Measurements from ENCODE around the gene HK1. TPM values are rescaled to one million over a fixed set of nuclear protein-coding genes. Genes with fewer than 3 reads are reported as not detected.

Gene HK1
- total and polyA plus RNA-seq, 11 donors = 83.0 to 310 (median 227) TPM

GRCh38 chr10:69384320-69384719 is 106.0 kb downstream of the HK1 start:
- H3K36me3 ChIP-seq = peaks cover 14 to 100% (median 98%) of the 10 kb centered on the region in 9 donors
- no peaks in the 10 kb centered on the region for H3K27me3 ChIP-seq
- WGBS, 4 donors = 84 to 92% (median 90%) methylated on average over 10 of the region's 10 CpGs
- intact Hi-C loops (cut with DNase I) = no loop called here
- no peak for ATAC-seq
- peak in 2 of 5 donors; percentile 6 to 10 for DNase-seq
- no peak overlapping the region for H3K27ac ChIP-seq
- H3K9me3 ChIP-seq = no peaks in the 10 kb centered on the region
- H3K4me3 ChIP-seq = no peak overlapping the region
- TF ChIP-seq POLR2A (IDR thresholded peaks at IDR 0.05) = no peak
- H3K4me1 ChIP-seq = peaks cover 0 to 25% (median 11%) of the 10 kb centered on the region in 12 donors

GRCh38 chr10:69385454-69386350 is 107.4 kb downstream of the HK1 start:
- 81 to 89% (median 86%) methylated on average over 11 of the region's 11 CpGs for WGBS, 4 donors
- H3K27ac ChIP-seq = no peak overlapping the region
- intact Hi-C loops (cut with DNase I) = no loop called here

GRCh38 chr10:69387500-69387899 is 109.2 kb downstream of the HK1 start:
- Histone ChIP-seq H3K4me1 (peaks cover 0 to 51% (median 30%) of the 10 kb centered on the region in 12 donors), H3K4me3 (no peak overlapping the region), H3K27ac (no peak overlapping the region), H3K27me3 (no peaks in the 10 kb centered on the region), H3K9me3 (no peaks in the 10 kb centered on the region), H3K36me3 (peaks cover 14 to 99% (median 91%) of the 10 kb centered on the region in 9 donors)
- 90 to 95% (median 93%) methylated on average over 3 of the region's 3 CpGs for WGBS, 4 donors
- intact Hi-C loops (cut with DNase I) = no loop called here
- peak in 1 of 5 donors; percentile 9 for DNase-seq
- no peak for ATAC-seq
- TF ChIP-seq POLR2A (IDR thresholded peaks at IDR 0.05) = no peak
- no peak for TF ChIP-seq CTCF (IDR thresholded peaks at IDR 0.05)

More at GRCh38 chr10:69385454-69386350, 107.4 kb downstream of the HK1 start:
- Histone ChIP-seq H3K36me3 (peaks cover 14 to 99% (median 96%) of the 10 kb centered on the region in 9 donors), H3K27me3 (no peaks in the 10 kb centered on the region), H3K4me1 (peaks cover 0 to 38% (median 21%) of the 10 kb centered on the region in 12 donors), H3K4me3 (no peak overlapping the region), H3K9me3 (no peaks in the 10 kb centered on the region)
- ATAC-seq (no peak), DNase-seq (peak in 2 of 5 donors; percentile 13 to 33)
- no peak for TF ChIP-seq POLR2A (IDR thresholded peaks at IDR 0.05)

GRCh38 chr10:69388488-69388887 is 110.2 kb downstream of the HK1 start:
- no peak for TF ChIP-seq CTCF (IDR thresholded peaks at IDR 0.05)
- TF ChIP-seq POLR2A (IDR thresholded peaks at IDR 0.05) = no peak
- intact Hi-C loops (cut with DNase I) = no loop called here
- Histone ChIP-seq H3K4me3 (no peak overlapping the region), H3K4me1 (peaks cover 0 to 44% (median 26%) of the 10 kb centered on the region in 12 donors), H3K9me3 (no peaks in the 10 kb centered on the region), H3K27ac (no peak overlapping the region), H3K27me3 (no peaks in the 10 kb centered on the region), H3K36me3 (peaks cover 14 to 97% (median 90%) of the 10 kb centered on the region in 9 donors)
- 90 to 98% (median 97%) methylated on average over 2 of the region's 2 CpGs for WGBS, 4 donors
- no peak for ATAC-seq
- DNase-seq = no peak

- H3K9me3 ChIP-seq = no peaks in the 10 kb centered on the region
- peak in 3 of 4 donors; percentile 30 to 41 (median 34) for ATAC-seq
These were observed 111.7 kb downstream of the HK1 start for GRCh38 chr10:69389827-69390490.

More at GRCh38 chr10:69389827-69390490, 111.7 kb downstream of the HK1 start:
- Histone ChIP-seq H3K27me3 (no peaks in the 10 kb centered on the region), H3K4me3 (no peak overlapping the region), H3K27ac (peak overlapping the region in 4 of 12 donors; percentile 2 to 40 (median 16)), H3K4me1 (peaks cover 0 to 34% (median 19%) of the 10 kb centered on the region in 12 donors), H3K36me3 (peaks cover 8 to 97% (median 90%) of the 10 kb centered on the region in 9 donors)
- DNase-seq = peak in 2 of 5 donors; percentile 43 to 49
- intact Hi-C loops (cut with DNase I) = loop anchor here in 7 of 10 donors (2.0 to 10.0 kb wide), 3 partner anchors 73 to 395 kb away; no protein-coding TSS in a partner anchor
- 53 to 66% (median 61%) methylated on average over 8 of the region's 8 CpGs for WGBS, 4 donors
- no peak for TF ChIP-seq POLR2A (IDR thresholded peaks at IDR 0.05)
- TF ChIP-seq CTCF (IDR thresholded peaks at IDR 0.05) = no peak
